GM23338 (cell line): ENCODE measurements around the gene VEGFC.

Experiments used
- CTCF ChIP-seq, 2 experiments: fragments of 200-600 bp in 1 of 2; sonication (generic) in 1 of 2; conservative IDR thresholded peaks; 2 replicates each; pipeline versions ENCODE4 v1.5.1 to v1.6.1; 2016 to 2017; ENCODE audit warnings: antibody characterized with exemption in 2 of 2, low read depth in 2 of 2, mild to moderate bottlenecking in 2 of 2, moderate library complexity in 1 of 2
- EZH2 ChIP-seq: fragments of 200-600 bp; sonication (generic); IDR thresholded peaks from one replicate; pipeline ENCODE4 v1.8.0; 2017; ENCODE audit warnings: antibody characterized with exemption, mild to moderate bottlenecking, low read depth; ENCODE audit not compliant: unreplicated experiment
- POLR2AphosphoS5 ChIP-seq: IDR thresholded peaks from 2 replicates; pipeline ENCODE4 v1.6.1; 2016; ENCODE audit warnings: antibody characterized with exemption, low read depth

GRCh38 chr4:176641237-176641636 lies 151.5 kb downstream of the VEGFC start:
- TF ChIP-seq CTCF (conservative IDR thresholded peaks at IDR 0.05; ENCODE audit: low read depth in 2 of 2) = no peak
- no peak for TF ChIP-seq POLR2AphosphoS5
- no peak for TF ChIP-seq EZH2
